NCI-H2107 (cell line): ENCODE measurements around the gene SH3BP1.
"Not testable (repeated sequence)": the region's sequence is repeated elsewhere in the genome, so short reads cannot be mapped to it uniquely, and the experiment has no call there.

Source experiments
- DNase-seq: peaks from one replicate; lab custom pipeline; 2025; lab: John Stamatoyannopoulos, UW

The SH3BP1 gene

GRCh38 chr22:37639070-37639760 lies at the start of gene SH3BP1:
Gene SH3BP1 (plus strand): TSS chr22:37639669. CDS start chr22:37639788, 119 bp downstream.
- DNase-seq, result no peak

- not testable (repeated sequence) for DNase-seq
Measured at GRCh38 chr22:37591081-37591480, 48.4 kb upstream of the SH3BP1 start.

- DNase-seq, result no peak
Measured at GRCh38 chr22:37591823-37592404, 47.6 kb upstream of the SH3BP1 start.

GRCh38 chr22:37594237-37594636 lies 45.2 kb upstream of the SH3BP1 start:
- no peak for DNase-seq

- no peak for DNase-seq
Measured at GRCh38 chr22:37599153-37599552, 40.3 kb upstream of the SH3BP1 start.

- DNase-seq, result no peak
Measured at GRCh38 chr22:37601203-37601539, 38.3 kb upstream of the SH3BP1 start.

GRCh38 chr22:37601540-37602442 lies 37.7 kb upstream of the SH3BP1 start:
- no peak for DNase-seq

- not testable (repeated sequence) for DNase-seq
Measured at GRCh38 chr22:37602546-37603277, 36.8 kb upstream of the SH3BP1 start.

- DNase-seq, result no peak
Measured at GRCh38 chr22:37604074-37604473, 35.4 kb upstream of the SH3BP1 start.

GRCh38 chr22:37604875-37605274 lies 34.6 kb upstream of the SH3BP1 start:
- no peak for DNase-seq

GRCh38 chr22:37607010-37607934 lies 32.2 kb upstream of the SH3BP1 start:
- peak; percentile 51 for DNase-seq

- DNase-seq, result no peak
Measured at GRCh38 chr22:37607935-37608476, 31.5 kb upstream of the SH3BP1 start.

- peak; percentile 94 for DNase-seq
Measured at GRCh38 chr22:37608477-37609239, 30.8 kb upstream of the SH3BP1 start, which contains the start of gene GGA1. Gene GGA1 (plus strand): TSS chr22:37608834. CDS start chr22:37608861, 27 bp downstream.

GRCh38 chr22:37609240-37610152 lies 30.0 kb upstream of the SH3BP1 start:
- DNase-seq, result no peak

- DNase-seq, result not testable (repeated sequence)
Measured at GRCh38 chr22:37610153-37610475, 29.4 kb upstream of the SH3BP1 start.

GRCh38 chr22:37610480-37611129 lies 28.9 kb upstream of the SH3BP1 start:
- DNase-seq, result no peak

GRCh38 chr22:37611207-37611606 lies 28.3 kb upstream of the SH3BP1 start:
- no peak for DNase-seq
